OCI-LY3 (cell line): ENCODE measurements around the gene CHCHD10.

Source experiments
- EZH2phosphoT487 ChIP-seq: fragments of 200-600 bp; shearing (Covaris generic); IDR thresholded peaks from 2 replicates; pipeline ENCODE4 v1.6.1; 2018; ENCODE audit warnings: antibody characterized with exemption, mixed run types, low read depth
- TF ChIP-seq, protein P1 (sequence below): fragments of 200-600, 300-600 bp; sonication (generic); IDR thresholded peaks from 2 replicates; pipeline ENCODE4 v1.5.1; 2014; ENCODE audit warnings: antibody characterized with exemption, low read length, low read depth

GRCh38 chr22:23782252-23782651 lies 14.5 kb upstream of the CHCHD10 start:
- TF ChIP-seq, protein P1, sequence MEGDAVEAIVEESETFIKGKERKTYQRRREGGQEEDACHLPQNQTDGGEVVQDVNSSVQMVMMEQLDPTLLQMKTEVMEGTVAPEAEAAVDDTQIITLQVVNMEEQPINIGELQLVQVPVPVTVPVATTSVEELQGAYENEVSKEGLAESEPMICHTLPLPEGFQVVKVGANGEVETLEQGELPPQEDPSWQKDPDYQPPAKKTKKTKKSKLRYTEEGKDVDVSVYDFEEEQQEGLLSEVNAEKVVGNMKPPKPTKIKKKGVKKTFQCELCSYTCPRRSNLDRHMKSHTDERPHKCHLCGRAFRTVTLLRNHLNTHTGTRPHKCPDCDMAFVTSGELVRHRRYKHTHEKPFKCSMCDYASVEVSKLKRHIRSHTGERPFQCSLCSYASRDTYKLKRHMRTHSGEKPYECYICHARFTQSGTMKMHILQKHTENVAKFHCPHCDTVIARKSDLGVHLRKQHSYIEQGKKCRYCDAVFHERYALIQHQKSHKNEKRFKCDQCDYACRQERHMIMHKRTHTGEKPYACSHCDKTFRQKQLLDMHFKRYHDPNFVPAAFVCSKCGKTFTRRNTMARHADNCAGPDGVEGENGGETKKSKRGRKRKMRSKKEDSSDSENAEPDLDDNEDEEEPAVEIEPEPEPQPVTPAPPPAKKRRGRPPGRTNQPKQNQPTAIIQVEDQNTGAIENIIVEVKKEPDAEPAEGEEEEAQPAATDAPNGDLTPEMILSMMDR, result no peak
- no peak for TF ChIP-seq EZH2phosphoT487
